SK-N-SH (cell line): ENCODE results near the gene SUPT3H. TPM values are rescaled to one million over a fixed set of nuclear protein-coding genes. Genes with fewer than 3 reads are reported as not detected.

Experiments used
- CTCF ChIA-PET: fragments of 300-600, 350-600 bp; formaldehyde crosslinking; extraction: SDS; loops from one replicate; lab custom pipeline; 2021; lab: Yijun Ruan, JAX
- POLR2A ChIA-PET: fragments of 350-600 bp; sonication (Branson Sonifier 250); formaldehyde crosslinking; extraction: SDS; loops from one replicate; lab custom pipeline; 2020; ENCODE audit warnings: antibody characterized with exemption, inconsistent platforms; lab: Yijun Ruan, JAX
- DNase-seq: peaks from one replicate; pipeline ENCODE4 v3.0.0; 2012
- H2AFZ ChIP-seq: fragments of 200-600 bp; sonication (generic); 2 replicates; pipeline ENCODE4 v1.8.1; 2016; ENCODE audit warnings: antibody characterized with exemption, mild to moderate bottlenecking, low read depth
- H3F3A ChIP-seq: fragments of 200-600 bp; sonication (generic); replicated peaks from 2 replicates; pipeline ENCODE3; 2016; ENCODE audit warnings: antibody characterized with exemption, mild to moderate bottlenecking; ENCODE audit not compliant: insufficient read depth
- H3K27ac ChIP-seq, 2 experiments: fragments of 200-500 bp in 1 of 2; fragments of 200-600 bp in 1 of 2; sonication (Bioruptor generic) in 1 of 2; sonication (generic), shearing (Covaris generic) in 1 of 2; 2 replicates each; pipeline versions ENCODE4 v1.5.1 to v1.6.1; 2014 to 2016; ENCODE audit warnings: low read depth in 2 of 2, inconsistent platforms in 1 of 2, low read length in 1 of 2, mild to moderate bottlenecking in 1 of 2, mixed read lengths in 1 of 2
- H3K27me3 ChIP-seq: fragments of 200-600 bp; sonication (generic), shearing (Covaris generic); 2 replicates; pipeline ENCODE4 v1.6.1; 2016; ENCODE audit warnings: mixed run types; ENCODE audit not compliant: insufficient read depth
- H3K36me3 ChIP-seq, 2 experiments: fragments of 200-500 bp in 1 of 2; fragments of 200-600 bp in 1 of 2; sonication (Bioruptor generic) in 1 of 2; sonication (generic) in 1 of 2; replicated peaks in 1 of 2; 2 replicates each; pipeline versions ENCODE3 to v1.5.1; 2014 to 2016; ENCODE audit warnings: low read length in 1 of 2, mild to moderate bottlenecking in 1 of 2; ENCODE audit not compliant: insufficient read depth in 2 of 2, control insufficient read depth in 1 of 2
- H3K4me1 ChIP-seq, 2 experiments: fragments of 200-500 bp in 1 of 2; fragments of 200-600 bp in 1 of 2; sonication (Bioruptor generic) in 1 of 2; sonication (generic), shearing (Covaris generic) in 1 of 2; 2 replicates each; pipeline versions ENCODE4 v1.5.1 to v1.6.1; 2014 to 2016; ENCODE audit warnings: low read depth in 1 of 2, low read length in 1 of 2, mixed run types in 1 of 2; ENCODE audit not compliant: insufficient read depth in 2 of 2, control insufficient read depth in 1 of 2
- H3K4me2 ChIP-seq: fragments of 200-600 bp; sonication (generic), shearing (Covaris generic); 2 replicates; pipeline ENCODE4 v1.6.1; 2017; ENCODE audit warnings: mixed run types
- H3K4me3 ChIP-seq, 2 experiments: fragments of 200-500 bp in 1 of 2; fragments of 200-600 bp in 1 of 2; sonication (Bioruptor generic) in 1 of 2; sonication (generic), shearing (Covaris generic) in 1 of 2; 2 replicates each; pipeline versions ENCODE4 v1.5.1 to v1.8.1; 2014 to 2016; ENCODE audit warnings: low read depth in 2 of 2, inconsistent platforms in 1 of 2, low read length in 1 of 2, mild to moderate bottlenecking in 1 of 2, mixed read lengths in 1 of 2, moderate library complexity in 1 of 2
- H3K79me2 ChIP-seq: fragments of 200-600 bp; sonication (generic); 2 replicates; pipeline ENCODE4 v1.8.1; 2017; ENCODE audit warnings: mild to moderate bottlenecking; ENCODE audit not compliant: insufficient read depth
- H3K9ac ChIP-seq: fragments of 200-600 bp; sonication (generic); 2 replicates; pipeline ENCODE4 v1.6.1; 2017; ENCODE audit warnings: mixed run types
- H3K9me2 ChIP-seq: fragments of 200-600 bp; sonication (generic); 2 replicates; pipeline ENCODE4 v1.6.1; 2017; ENCODE audit warnings: mixed run types
- H3K9me3 ChIP-seq: fragments of 200-600 bp; sonication (generic); 2 replicates; pipeline ENCODE4 v1.6.1; 2017; ENCODE audit warnings: mixed run types, mild to moderate bottlenecking, moderate library complexity
- H4K20me1 ChIP-seq: fragments of 200-600 bp; sonication (generic); 2 replicates; pipeline ENCODE4 v1.6.1; 2017; ENCODE audit warnings: mild to moderate bottlenecking, mixed run types; ENCODE audit not compliant: insufficient read depth
- ELF1 ChIP-seq: IDR thresholded peaks from 2 replicates; pipeline ENCODE4 v1.4.0; 2012
- GABPA ChIP-seq: IDR thresholded peaks from 2 replicates; pipeline ENCODE4 v1.4.0; 2012; ENCODE audit warnings: low read depth, mild to moderate bottlenecking
- GATA2 ChIP-seq: sonication (generic); formaldehyde crosslinking; IDR thresholded peaks from 2 replicates; pipeline ENCODE4 v1.5.0; 2020; ENCODE audit warnings: mild to moderate bottlenecking, missing genetic modification reagents
- MXI1 ChIP-seq: IDR thresholded peaks from 2 replicates; pipeline ENCODE4 v1.6.1; 2012; ENCODE audit warnings: mild to moderate bottlenecking, low read depth, low read length, improper control_type of control experiment
- NFIC ChIP-seq: IDR thresholded peaks from 2 replicates; pipeline ENCODE4 v1.4.0; 2012; ENCODE audit warnings: borderline replicate concordance
- POLR2AphosphoS5 ChIP-seq: IDR thresholded peaks from 2 replicates; pipeline ENCODE4 v1.6.1; 2012; ENCODE audit warnings: low read depth, low read length
- RAD21 ChIP-seq: IDR thresholded peaks from 2 replicates; pipeline ENCODE4 v1.6.1; 2012; ENCODE audit warnings: mild to moderate bottlenecking, low read length
- RFX5 ChIP-seq: IDR thresholded peaks from 2 replicates; pipeline ENCODE4 v1.6.1; 2012; ENCODE audit warnings: mild to moderate bottlenecking, improper control_type of control experiment, low read length
- RXRA ChIP-seq: IDR thresholded peaks from 2 replicates; pipeline ENCODE4 v1.4.0; 2012; ENCODE audit warnings: low read depth, mild to moderate bottlenecking, borderline replicate concordance
- SIN3A ChIP-seq: IDR thresholded peaks from 2 replicates; pipeline ENCODE4 v1.6.1; 2012; ENCODE audit warnings: low read depth, mild to moderate bottlenecking, low read length, moderate library complexity, borderline replicate concordance
- SMC3 ChIP-seq: IDR thresholded peaks from 2 replicates; pipeline ENCODE4 v1.6.1; 2012; ENCODE audit warnings: low read depth, low read length, improper control_type of control experiment
- TAF1 ChIP-seq: IDR thresholded peaks from 2 replicates; pipeline ENCODE4 v1.6.1; 2012; ENCODE audit warnings: low read depth, mild to moderate bottlenecking, low read length, moderate library complexity, borderline replicate concordance
- TEAD4 ChIP-seq: IDR thresholded peaks from 2 replicates; pipeline ENCODE4 v1.4.0; 2012; ENCODE audit warnings: mild to moderate bottlenecking, borderline replicate concordance; ENCODE audit not compliant: insufficient read depth
- WGBS: methylation state at CpG from one replicate; pipeline ENCODE4 v1.1.6; 2017; ENCODE audit warnings: low lambda C conversion rate; 5-methylcytosine and 5-hydroxymethylcytosine counted together
- polyA plus RNA-seq, 3 experiments: library from polyadenylated mRNA; depleted of rRNA; stranded (reverse); fragments of >200 nt; gene quantifications; 2 replicates each; pipeline ENCODE4 v1.2.3, GENCODE V29; 2012
- TF ChIP-seq, protein P1 (sequence below): fragments of 150-350 bp; IDR thresholded peaks from 2 replicates; pipeline ENCODE4 v1.6.1; 2017; ENCODE audit warnings: antibody characterized with exemption, low read length, low read depth, borderline replicate concordance
- TF ChIP-seq, protein P2 (sequence below): fragments of 150-350 bp; IDR thresholded peaks from 2 replicates; pipeline ENCODE4 v1.6.1; 2016; ENCODE audit warnings: mild to moderate bottlenecking, low read depth, low read length
- TF ChIP-seq, protein P3 (sequence below): IDR thresholded peaks from 2 replicates; pipeline ENCODE4 v1.4.0; 2012; ENCODE audit warnings: low read depth, borderline replicate concordance
- TF ChIP-seq, protein P4 (sequence below): IDR thresholded peaks from 2 replicates; pipeline ENCODE4; 2012

The SUPT3H gene
- polyA plus RNA-seq, 1 of the 3 experiments (the other 2 are of a cell fraction) = 10.9 TPM

DNA sequence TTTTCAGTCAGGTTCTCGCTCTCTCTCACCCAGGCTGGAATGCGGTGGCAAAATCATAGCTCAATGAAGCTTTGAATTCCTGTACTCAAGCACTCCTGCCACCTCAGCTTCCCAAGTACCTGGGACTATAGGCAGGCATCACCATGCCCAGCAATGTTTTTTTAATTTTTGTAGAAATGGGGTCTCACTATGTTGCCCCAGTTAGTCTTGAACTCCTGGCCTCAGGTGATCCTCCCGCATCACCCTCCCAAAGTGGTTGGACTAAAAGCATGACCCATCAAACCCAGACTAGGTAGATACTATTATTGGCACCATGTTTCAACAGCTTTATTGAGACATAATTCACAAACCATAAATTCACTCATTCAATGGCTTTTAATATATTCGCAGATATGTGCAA, 122.3 kb downstream of the SUPT3H start:
- no peak for DNase-seq
- no peak overlapping the region for H3K4me2 ChIP-seq
- TF ChIP-seq POLR2AphosphoS5 = no peak
- no peak for TF ChIP-seq RAD21
- no peak for TF ChIP-seq SMC3
- no peak for TF ChIP-seq RXRA
- no peak for TF ChIP-seq NFIC
- TF ChIP-seq, protein P1, sequence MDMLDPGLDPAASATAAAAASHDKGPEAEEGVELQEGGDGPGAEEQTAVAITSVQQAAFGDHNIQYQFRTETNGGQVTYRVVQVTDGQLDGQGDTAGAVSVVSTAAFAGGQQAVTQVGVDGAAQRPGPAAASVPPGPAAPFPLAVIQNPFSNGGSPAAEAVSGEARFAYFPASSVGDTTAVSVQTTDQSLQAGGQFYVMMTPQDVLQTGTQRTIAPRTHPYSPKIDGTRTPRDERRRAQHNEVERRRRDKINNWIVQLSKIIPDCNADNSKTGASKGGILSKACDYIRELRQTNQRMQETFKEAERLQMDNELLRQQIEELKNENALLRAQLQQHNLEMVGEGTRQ = no peak
- TF ChIP-seq MXI1 = no peak
- no peak for TF ChIP-seq GATA2 (CRISPR knock-in tag)
- TF ChIP-seq, protein P2, sequence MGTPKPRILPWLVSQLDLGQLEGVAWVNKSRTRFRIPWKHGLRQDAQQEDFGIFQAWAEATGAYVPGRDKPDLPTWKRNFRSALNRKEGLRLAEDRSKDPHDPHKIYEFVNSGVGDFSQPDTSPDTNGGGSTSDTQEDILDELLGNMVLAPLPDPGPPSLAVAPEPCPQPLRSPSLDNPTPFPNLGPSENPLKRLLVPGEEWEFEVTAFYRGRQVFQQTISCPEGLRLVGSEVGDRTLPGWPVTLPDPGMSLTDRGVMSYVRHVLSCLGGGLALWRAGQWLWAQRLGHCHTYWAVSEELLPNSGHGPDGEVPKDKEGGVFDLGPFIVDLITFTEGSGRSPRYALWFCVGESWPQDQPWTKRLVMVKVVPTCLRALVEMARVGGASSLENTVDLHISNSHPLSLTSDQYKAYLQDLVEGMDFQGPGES = no peak
- no peak for TF ChIP-seq GABPA
- no peak for TF ChIP-seq ELF1
- TF ChIP-seq, protein P3, sequence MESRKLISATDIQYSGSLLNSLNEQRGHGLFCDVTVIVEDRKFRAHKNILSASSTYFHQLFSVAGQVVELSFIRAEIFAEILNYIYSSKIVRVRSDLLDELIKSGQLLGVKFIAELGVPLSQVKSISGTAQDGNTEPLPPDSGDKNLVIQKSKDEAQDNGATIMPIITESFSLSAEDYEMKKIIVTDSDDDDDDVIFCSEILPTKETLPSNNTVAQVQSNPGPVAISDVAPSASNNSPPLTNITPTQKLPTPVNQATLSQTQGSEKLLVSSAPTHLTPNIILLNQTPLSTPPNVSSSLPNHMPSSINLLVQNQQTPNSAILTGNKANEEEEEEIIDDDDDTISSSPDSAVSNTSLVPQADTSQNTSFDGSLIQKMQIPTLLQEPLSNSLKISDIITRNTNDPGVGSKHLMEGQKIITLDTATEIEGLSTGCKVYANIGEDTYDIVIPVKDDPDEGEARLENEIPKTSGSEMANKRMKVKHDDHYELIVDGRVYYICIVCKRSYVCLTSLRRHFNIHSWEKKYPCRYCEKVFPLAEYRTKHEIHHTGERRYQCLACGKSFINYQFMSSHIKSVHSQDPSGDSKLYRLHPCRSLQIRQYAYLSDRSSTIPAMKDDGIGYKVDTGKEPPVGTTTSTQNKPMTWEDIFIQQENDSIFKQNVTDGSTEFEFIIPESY = no peak
- TF ChIP-seq, protein P4, sequence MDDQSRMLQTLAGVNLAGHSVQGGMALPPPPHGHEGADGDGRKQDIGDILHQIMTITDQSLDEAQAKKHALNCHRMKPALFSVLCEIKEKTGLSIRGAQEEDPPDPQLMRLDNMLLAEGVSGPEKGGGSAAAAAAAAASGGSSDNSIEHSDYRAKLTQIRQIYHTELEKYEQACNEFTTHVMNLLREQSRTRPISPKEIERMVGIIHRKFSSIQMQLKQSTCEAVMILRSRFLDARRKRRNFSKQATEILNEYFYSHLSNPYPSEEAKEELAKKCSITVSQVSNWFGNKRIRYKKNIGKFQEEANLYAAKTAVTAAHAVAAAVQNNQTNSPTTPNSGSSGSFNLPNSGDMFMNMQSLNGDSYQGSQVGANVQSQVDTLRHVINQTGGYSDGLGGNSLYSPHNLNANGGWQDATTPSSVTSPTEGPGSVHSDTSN = no peak
- no peak for TF ChIP-seq TEAD4
- no peak for TF ChIP-seq RFX5
- TF ChIP-seq TAF1 = no peak
- no peak for TF ChIP-seq SIN3A
- TF ChIP-seq, all 33 proteins: peak for 0
- H3K9ac ChIP-seq = no peak overlapping the region
- no peaks in the 10 kb centered on the region for H3K27me3 ChIP-seq
- H2AFZ ChIP-seq = no peak overlapping the region
- no peaks in the 10 kb centered on the region; a peak in 2 of 4 replicates for H3K4me1 ChIP-seq
- no peak overlapping the region for H3K4me3 ChIP-seq
- 97% methylated on average over 4 of the region's 4 CpGs for WGBS
- H3K9me2 ChIP-seq = no peaks in the 10 kb centered on the region
- no peaks in the 10 kb centered on the region for H3F3A ChIP-seq
- H3K36me3 ChIP-seq = no peaks in the 10 kb centered on the region
- no peaks in the 10 kb centered on the region for H3K79me2 ChIP-seq
- H4K20me1 ChIP-seq = no peaks in the 10 kb centered on the region
- H3K9me3 ChIP-seq = no peaks in the 10 kb centered on the region
- H3K27ac ChIP-seq = no peak overlapping the region
- ChIA-PET POLR2A (no interaction called here), CTCF (interaction anchor here (0.8 kb wide), 1 partner anchor 9 kb away, joined by 3 read pairs; no protein-coding TSS in a partner anchor)
